GM19328 (cell line): ENCODE results near the gene ATXN7.

Experiments
- ATAC-seq: cut with Tn5 transposase; IDR thresholded peaks from one replicate; pipeline ENCODE4 v1.9.1; 2021; ENCODE audit warnings: mild to moderate bottlenecking, moderate library complexity; ENCODE audit not compliant: unreplicated experiment

ATXN7 gene

GRCh38 chr3:63900459-63900858, 36.8 kb downstream of the ATXN7 start:
- ATAC-seq: no peak

DNA sequence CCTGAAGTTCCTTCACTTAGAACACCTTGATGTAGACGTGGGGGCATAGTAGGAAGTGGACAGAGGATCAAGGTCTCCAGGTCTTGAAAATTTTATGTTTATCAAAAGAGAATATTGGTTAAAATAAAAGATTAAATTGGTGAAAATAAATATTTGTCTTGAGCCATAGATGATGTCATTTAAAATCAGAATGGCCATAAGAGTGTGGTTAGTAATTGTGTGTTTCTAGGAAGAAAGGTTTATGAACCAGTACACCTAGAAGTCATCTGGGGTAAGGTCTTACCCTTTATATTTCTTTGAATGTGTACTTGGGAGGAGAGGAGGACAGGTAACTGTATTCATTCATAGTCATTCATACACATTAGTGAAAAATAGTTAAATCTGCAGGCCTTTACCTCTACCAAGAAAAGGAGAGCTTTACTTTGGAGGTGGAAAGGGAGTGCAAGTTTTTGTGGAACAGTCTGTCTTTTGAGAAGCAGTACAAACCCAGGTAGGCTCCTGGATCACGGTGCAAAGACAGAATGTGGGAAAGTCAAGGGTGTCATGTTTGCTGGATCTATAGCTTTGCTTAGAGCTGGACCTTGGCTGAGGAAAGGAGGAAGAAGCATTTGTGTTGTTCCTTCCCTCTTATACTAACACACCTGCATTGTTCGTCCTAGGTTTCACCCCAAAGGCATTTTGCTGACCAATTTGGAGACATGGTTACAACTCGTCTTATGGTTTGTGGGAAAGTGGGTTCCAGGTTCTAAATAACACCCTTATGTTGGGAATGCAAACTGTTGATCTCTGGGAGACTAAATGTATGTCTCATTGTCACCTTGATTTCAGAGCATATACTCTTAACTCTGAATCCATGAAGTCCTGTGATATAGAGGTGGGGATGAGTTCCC, 42.3 kb downstream of the ATXN7 start:
- ATAC-seq: no peak

GRCh38 chr3:63908081-63908736, 44.5 kb downstream of the ATXN7 start:
- no peak for ATAC-seq

DNA sequence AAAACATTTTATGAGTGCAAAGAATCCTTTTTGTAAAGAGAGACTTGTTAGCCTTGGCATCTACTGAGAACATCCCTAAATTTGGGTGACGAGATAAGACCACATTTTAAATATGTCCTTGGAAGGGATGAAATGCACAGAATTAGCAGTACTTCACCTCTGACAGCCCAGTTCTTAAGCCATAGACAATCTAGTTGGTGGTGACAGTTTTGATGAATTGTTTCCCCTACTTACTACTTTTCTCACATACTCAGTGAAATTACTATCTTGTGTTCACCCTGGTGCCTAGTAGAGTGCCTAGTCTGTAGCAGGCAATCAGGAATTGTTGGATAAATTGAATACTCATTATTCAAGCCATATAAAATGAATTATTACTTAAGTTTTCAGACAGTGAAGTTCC, 45.1 kb downstream of the ATXN7 start:
- ATAC-seq: no peak

DNA sequence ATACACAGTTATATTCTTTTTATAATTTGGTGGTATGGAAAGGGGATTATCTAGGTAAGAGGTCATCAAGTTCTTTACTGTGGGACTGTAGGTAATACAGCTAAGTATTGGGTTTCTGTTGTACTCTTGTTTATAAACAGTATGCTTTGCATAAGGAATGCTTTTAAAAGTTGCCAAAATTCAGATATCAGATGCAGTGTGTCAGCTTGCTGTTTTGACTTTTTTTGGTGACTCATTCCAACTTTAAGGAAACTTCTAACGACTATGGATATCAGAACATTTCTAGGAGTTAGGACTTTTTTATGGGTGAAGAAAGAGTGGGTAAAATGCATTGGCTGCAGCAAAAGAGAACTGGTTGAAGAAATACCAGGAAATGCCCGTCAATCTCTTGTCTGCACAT, 45.8 kb downstream of the ATXN7 start:
- ATAC-seq: no peak

GRCh38 chr3:63910001-63910400, 46.3 kb downstream of the ATXN7 start:
- ATAC-seq: no peak

DNA sequence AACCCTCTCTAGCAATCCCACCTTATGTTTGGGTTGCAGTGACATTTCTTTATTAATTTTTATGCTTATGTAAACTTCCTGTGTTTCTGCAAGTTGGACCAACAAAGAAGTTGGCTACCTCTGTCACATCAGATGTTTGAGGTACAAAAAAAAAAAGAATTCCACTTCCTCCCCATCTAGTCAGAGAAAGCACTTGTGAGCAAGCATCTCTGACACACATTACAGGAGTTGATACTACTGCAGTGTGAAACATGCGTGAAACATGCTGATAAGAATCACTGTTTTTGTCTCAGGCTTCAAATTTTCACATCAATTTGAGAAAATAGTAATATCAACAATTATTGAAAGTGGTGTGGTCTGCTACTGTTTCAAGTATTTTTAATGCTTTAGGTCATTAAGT, 47.2 kb downstream of the ATXN7 start:
- no peak for ATAC-seq

GRCh38 chr3:63911509-63911872, 47.8 kb downstream of the ATXN7 start:
- peak; percentile 17 for ATAC-seq

GRCh38 chr3:63911873-63912767, 48.5 kb downstream of the ATXN7 start, which contains the start of gene SCAANT1:
Gene SCAANT1, minus strand, starts transcription at chr3:63912383.
- peak; percentile 79 for ATAC-seq

GRCh38 chr3:63912768-63913588, 49.3 kb downstream of the ATXN7 start:
- no peak for ATAC-seq

GRCh38 chr3:63914312-63914711, 50.6 kb downstream of the ATXN7 start:
- no peak for ATAC-seq

GRCh38 chr3:63918321-63918720, 54.7 kb downstream of the ATXN7 start:
- ATAC-seq: no peak

- ATAC-seq: no peak
Measured at GRCh38 chr3:63920001-63920400, 56.3 kb downstream of the ATXN7 start.

GRCh38 chr3:63921741-63922482, 58.2 kb downstream of the ATXN7 start:
- ATAC-seq: peak; percentile 75

DNA sequence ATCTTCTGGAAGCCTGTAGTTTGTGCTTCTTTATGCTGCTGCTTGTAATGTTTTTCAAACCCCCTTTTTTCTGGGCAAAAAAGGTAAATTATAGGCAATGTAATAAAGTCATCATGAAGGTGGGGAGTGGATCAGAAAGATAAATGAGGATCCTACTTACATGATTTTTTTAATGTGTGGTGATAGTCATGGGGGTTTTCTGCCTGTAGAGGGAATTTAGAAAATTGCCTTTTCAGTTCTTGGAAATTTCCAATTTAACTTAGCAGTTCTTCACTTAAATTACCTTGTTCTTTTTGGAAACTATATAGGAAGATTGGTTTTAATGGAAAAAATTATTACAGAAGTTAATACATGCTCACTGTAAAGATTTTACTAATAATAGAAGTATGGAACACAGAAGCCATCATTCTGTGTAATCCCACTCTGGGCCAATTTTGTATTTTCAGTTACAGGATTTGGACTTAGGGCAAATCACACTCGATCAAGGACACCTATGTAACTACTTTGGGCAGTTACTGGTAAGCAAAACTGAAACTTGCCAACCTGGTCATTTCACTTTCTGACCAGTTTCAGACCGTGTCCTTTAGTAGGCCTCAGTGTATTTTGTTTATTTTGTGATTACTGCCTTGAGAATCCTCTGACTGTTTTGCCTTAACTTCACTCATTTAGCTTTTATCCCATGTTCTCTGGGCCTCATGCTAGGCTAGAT, 59.0 kb downstream of the ATXN7 start:
- no peak for ATAC-seq

GRCh38 chr3:63926309-63926708, 62.6 kb downstream of the ATXN7 start:
- no peak for ATAC-seq

- ATAC-seq: peak; percentile 86
Measured at GRCh38 chr3:63927422-63928280, 64.0 kb downstream of the ATXN7 start.

DNA sequence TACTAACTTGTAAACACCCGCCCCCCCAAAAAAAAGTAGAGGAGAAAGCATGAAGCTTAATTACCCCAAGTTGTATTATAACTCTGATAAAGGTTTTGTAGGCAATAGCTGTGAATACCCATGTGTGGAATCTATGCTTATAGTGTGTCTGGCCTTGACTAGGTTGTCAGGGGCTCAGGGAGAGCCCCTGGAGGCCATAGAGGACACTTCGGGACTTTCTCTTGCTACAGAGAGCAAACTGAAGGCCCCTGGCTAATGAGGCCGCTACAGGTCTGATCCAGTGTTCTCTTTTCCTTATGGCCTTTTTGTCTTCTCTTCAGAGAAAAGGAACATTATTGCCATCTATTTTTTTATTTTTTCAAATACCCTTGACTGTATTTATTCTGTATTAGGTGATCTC, 67.6 kb downstream of the ATXN7 start:
- no peak for ATAC-seq
